ENCODE data around the gene EIF2AK2.

GRCh38 chr2:37156857-37157714, at the start of gene EIF2AK2:
- TF ChIP-seq TCF12 (IDR thresholded peaks at IDR 0.05; ENCODE audit: low read depth) (no peak), EP300 (IDR thresholded peaks at IDR 0.05; ENCODE audit: borderline replicate concordance) (no peak)
